Thoracic aorta (tissue), 2 donors: Measurements from ENCODE around the gene FBXO44. TPM values are rescaled to one million over a fixed set of nuclear protein-coding genes. Genes with fewer than 3 reads are reported as not detected.

Source experiments
- ATAC-seq: fragments of 150-250 bp; one replicate; pipeline ENCODE4 v1.8.0; 2017; ENCODE audit warnings: low read depth; ENCODE audit not compliant: insufficient number of reproducible peaks, low FRiP score
- DNase-seq: peaks from one replicate; pipeline ENCODE4 v3.0.0-alpha.2; 2020; ENCODE audit warnings: low spot score
- H3K27ac ChIP-seq, 2 donors: fragments of 200-600 bp; sonication (generic); 1 replicate in 1 of 2; 2 replicates in 1 of 2; pipeline ENCODE4 v1.5.1; 2016; ENCODE audit warnings: mild to moderate bottlenecking in 2 of 2, moderate library complexity in 2 of 2
- H3K27me3 ChIP-seq: fragments of 200-600 bp; sonication (generic); replicated peaks from 2 replicates; pipeline ENCODE4 v1.6.0; 2016; ENCODE audit warnings: mild to moderate bottlenecking; ENCODE audit not compliant: insufficient read depth
- H3K36me3 ChIP-seq: fragments of 200-600 bp; sonication (generic); one replicate; pipeline ENCODE4 v1.5.1; 2016
- H3K4me1 ChIP-seq, 2 donors: fragments of 200-600 bp; sonication (generic); 1 replicate in 1 of 2; 2 replicates in 1 of 2; pipeline versions ENCODE4 v1.5.1 to v1.6.0; 2016; ENCODE audit warnings: low read depth in 2 of 2, mild to moderate bottlenecking in 1 of 2; ENCODE audit not compliant: control insufficient read depth in 1 of 2
- H3K4me3 ChIP-seq: fragments of 200-600 bp; sonication (generic); 2 replicates; pipeline ENCODE4 v1.5.1; 2016; ENCODE audit warnings: mild to moderate bottlenecking
- H3K9me3 ChIP-seq: fragments of 200-600 bp; sonication (generic); 2 replicates; pipeline ENCODE4 v1.5.1; 2016
- total RNA-seq, 2 donors: library from RNA; depleted of rRNA; stranded (reverse); fragments of >200 nt; gene quantifications; one replicate each; pipeline versions ENCODE4 v1.1.0 to v1.2.3, GENCODE V29; 2016
- TF ChIP-seq, protein P1 (sequence below): fragments of 200-600 bp; sonication (generic); IDR thresholded peaks from one replicate; pipeline ENCODE4 v1.5.1; 2019; ENCODE audit warnings: antibody characterized with exemption

Gene FBXO44
- total RNA-seq, 2 donors from 2014 or later: 21.9 to 35.2 TPM

DNA sequence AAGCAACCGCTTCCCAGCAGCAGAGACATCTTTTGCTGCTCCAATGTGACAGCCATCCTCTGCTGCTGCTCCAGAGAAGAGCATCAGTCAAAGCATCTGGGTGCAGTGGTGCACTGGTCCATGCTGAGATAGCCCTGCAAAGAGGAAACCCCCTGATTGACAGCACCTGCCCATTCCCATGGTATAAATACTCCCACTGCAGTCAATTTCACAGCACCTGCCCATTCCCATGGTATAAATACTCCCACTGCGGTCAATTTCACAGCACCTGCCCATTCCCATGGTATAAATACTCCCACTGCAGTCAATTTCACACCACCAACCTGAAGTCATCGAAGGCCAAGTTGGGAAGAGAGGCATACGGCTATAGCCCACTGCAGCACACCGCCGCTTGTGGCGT, 25.9 kb upstream of the FBXO44 start:
- Histone ChIP-seq H3K36me3 (no peaks in the 10 kb centered on the region), H3K4me1 (no peaks in the 10 kb centered on the region), H3K4me3 (no peak overlapping the region), H3K27me3 (no peaks in the 10 kb centered on the region), H3K9me3 (no peaks in the 10 kb centered on the region), H3K27ac (no peak overlapping the region)
- TF ChIP-seq, protein P1, sequence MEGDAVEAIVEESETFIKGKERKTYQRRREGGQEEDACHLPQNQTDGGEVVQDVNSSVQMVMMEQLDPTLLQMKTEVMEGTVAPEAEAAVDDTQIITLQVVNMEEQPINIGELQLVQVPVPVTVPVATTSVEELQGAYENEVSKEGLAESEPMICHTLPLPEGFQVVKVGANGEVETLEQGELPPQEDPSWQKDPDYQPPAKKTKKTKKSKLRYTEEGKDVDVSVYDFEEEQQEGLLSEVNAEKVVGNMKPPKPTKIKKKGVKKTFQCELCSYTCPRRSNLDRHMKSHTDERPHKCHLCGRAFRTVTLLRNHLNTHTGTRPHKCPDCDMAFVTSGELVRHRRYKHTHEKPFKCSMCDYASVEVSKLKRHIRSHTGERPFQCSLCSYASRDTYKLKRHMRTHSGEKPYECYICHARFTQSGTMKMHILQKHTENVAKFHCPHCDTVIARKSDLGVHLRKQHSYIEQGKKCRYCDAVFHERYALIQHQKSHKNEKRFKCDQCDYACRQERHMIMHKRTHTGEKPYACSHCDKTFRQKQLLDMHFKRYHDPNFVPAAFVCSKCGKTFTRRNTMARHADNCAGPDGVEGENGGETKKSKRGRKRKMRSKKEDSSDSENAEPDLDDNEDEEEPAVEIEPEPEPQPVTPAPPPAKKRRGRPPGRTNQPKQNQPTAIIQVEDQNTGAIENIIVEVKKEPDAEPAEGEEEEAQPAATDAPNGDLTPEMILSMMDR: no peak
- DNase-seq (no peak), ATAC-seq (no peak)

GRCh38 chr1:11629184-11630016, 25.3 kb upstream of the FBXO44 start:
- no peaks in the 10 kb centered on the region for H3K27me3 ChIP-seq
- TF ChIP-seq, protein P1: no peak
- DNase-seq (no peak), ATAC-seq (no peak)
- no peaks in the 10 kb centered on the region for H3K9me3 ChIP-seq
- H3K36me3 ChIP-seq: no peaks in the 10 kb centered on the region
- H3K27ac ChIP-seq: no peak overlapping the region
- no peak overlapping the region for H3K4me3 ChIP-seq
- H3K4me1 ChIP-seq: no peaks in the 10 kb centered on the region

GRCh38 chr1:11634365-11635192, 20.1 kb upstream of the FBXO44 start:
- no peaks in the 10 kb centered on the region for H3K9me3 ChIP-seq
- ATAC-seq (no peak), DNase-seq (no peak)
- H3K27me3 ChIP-seq: no peaks in the 10 kb centered on the region
- H3K36me3 ChIP-seq: no peaks in the 10 kb centered on the region
- H3K4me3 ChIP-seq: no peak overlapping the region
- H3K4me1 ChIP-seq: no peaks in the 10 kb centered on the region
- no peak overlapping the region for H3K27ac ChIP-seq
- TF ChIP-seq, protein P1: no peak

DNA sequence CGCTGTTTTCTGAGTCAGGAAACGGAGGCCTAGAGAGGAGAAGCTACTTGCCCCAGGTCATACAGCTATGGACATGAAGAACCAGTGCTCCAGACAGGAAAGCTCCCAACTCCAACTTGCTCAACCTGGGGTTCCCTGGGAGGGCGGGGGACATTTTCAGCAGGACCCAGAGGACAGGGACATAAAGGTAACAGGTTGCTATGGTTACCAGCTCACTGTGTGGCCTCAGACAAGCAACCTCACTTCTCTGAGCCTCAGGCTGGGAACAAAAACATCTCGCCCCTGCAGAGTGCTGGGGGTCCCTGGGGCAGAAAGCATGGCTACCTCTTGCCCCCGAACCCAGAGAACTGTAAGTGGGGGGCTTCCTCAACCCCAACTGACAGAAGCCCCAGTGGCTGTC, 16.6 kb upstream of the FBXO44 start:
- no peak for ATAC-seq
- DNase-seq: no peak
- TF ChIP-seq, protein P1: no peak
- no peaks in the 10 kb centered on the region for H3K27me3 ChIP-seq
- no peaks in the 10 kb centered on the region for H3K4me1 ChIP-seq
- no peak overlapping the region for H3K27ac ChIP-seq
- no peaks in the 10 kb centered on the region for H3K36me3 ChIP-seq
- no peak overlapping the region for H3K4me3 ChIP-seq
- no peaks in the 10 kb centered on the region for H3K9me3 ChIP-seq

DNA sequence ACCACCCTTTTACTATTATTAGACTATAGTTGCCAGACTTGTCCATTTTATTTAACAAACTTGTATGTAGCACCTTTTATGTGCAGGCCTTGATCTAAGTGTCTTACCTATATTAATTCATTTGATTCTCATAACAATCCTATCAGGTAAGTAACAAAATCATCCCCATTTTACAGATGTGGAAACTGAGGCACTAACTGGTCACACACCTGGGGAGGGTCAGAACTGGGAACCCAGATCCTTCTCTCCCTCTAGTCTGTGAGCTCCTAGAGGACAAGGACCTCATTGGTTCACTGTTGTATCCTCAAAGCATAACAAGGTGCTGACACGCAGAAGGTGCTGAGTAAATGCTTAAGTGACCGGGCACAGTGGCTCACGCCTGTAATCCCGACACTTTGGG, 15.3 kb upstream of the FBXO44 start:
- H3K27ac ChIP-seq: no peak overlapping the region
- H3K27me3 ChIP-seq: no peaks in the 10 kb centered on the region
- no peak for DNase-seq
- no peak for ATAC-seq
- H3K36me3 ChIP-seq: no peaks in the 10 kb centered on the region
- H3K4me1 ChIP-seq: no peaks in the 10 kb centered on the region
- TF ChIP-seq, protein P1: no peak
- no peaks in the 10 kb centered on the region for H3K9me3 ChIP-seq
- H3K4me3 ChIP-seq: no peak overlapping the region
